Mucosa of stomach (tissue), 1 donor: ENCODE results near the gene UBQLNL.

Experiments used
- H3K27me3 ChIP-seq: one replicate; pipeline ENCODE4 v1.7.0; 2013; ENCODE audit warnings: mild to moderate bottlenecking, low read length; ENCODE audit not compliant: control insufficient read depth, insufficient read depth
- H3K36me3 ChIP-seq: one replicate; pipeline ENCODE4 v1.7.0; 2013; ENCODE audit warnings: low read length; ENCODE audit not compliant: control insufficient read depth, insufficient read depth
- H3K4me1 ChIP-seq: one replicate; pipeline ENCODE4 v1.7.0; 2013; ENCODE audit warnings: mild to moderate bottlenecking, low read length; ENCODE audit not compliant: control insufficient read depth, insufficient read depth
- H3K4me3 ChIP-seq: one replicate; pipeline ENCODE4 v1.7.0; 2013; ENCODE audit warnings: low read length
- H3K9ac ChIP-seq: one replicate; pipeline ENCODE4 v1.7.0; 2013; ENCODE audit warnings: mild to moderate bottlenecking, low read length, moderate library complexity
- H3K9me3 ChIP-seq: one replicate; pipeline ENCODE4 v1.7.0; 2013; ENCODE audit warnings: mild to moderate bottlenecking, low read length, moderate library complexity; ENCODE audit not compliant: control insufficient read depth
- donor health status: Pancreatic carcinoma.

The UBQLNL gene

DNA sequence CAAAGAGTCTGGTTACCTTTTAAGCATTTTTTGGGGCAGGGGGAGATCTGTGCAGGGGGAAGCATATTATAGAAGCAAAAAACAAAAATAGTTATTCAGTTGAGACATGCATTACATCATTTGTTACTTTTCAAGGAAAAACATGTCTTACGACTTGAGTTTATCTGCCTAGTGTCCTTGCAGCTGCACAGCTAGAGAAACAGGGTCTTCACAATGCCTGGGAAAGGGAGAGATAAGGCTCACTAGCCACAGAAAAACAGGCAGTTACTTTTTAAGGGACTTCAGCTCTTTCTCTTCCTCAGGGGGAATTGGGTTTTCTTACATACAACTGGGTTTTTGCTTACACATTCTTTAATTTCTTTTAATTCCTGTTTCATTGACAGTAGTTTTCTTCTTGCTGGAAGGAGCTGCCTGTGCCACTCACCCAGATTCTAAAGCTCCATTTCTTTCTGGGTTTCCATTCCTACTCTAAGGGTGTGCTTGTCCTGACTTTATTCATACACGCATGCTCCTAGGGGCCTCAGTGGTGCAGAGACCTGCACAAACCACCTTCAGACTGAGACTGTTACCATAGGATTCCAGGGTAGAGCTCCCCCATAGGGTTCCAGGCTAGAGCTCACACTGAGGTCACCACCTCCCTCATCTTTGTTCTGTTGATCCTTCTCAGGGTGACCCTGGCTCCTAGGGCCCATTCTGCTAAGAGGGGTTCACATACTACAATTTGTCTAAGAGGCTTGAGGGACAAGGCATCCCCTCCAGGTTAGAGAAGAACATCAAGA, 14.7 kb upstream of the UBQLNL start:
- Histone ChIP-seq H3K4me3 (no peak overlapping the region), H3K27me3 (no peaks in the 10 kb centered on the region), H3K9me3 (no peaks in the 10 kb centered on the region), H3K9ac (no peak overlapping the region), H3K36me3 (no peaks in the 10 kb centered on the region), H3K4me1 (no peaks in the 10 kb centered on the region)

- no peak overlapping the region for H3K9ac ChIP-seq
- no peak overlapping the region for H3K4me3 ChIP-seq
- no peaks in the 10 kb centered on the region for H3K9me3 ChIP-seq
- no peaks in the 10 kb centered on the region for H3K4me1 ChIP-seq
- H3K36me3 ChIP-seq: no peaks in the 10 kb centered on the region
- H3K27me3 ChIP-seq: no peaks in the 10 kb centered on the region
Observed at GRCh38 chr11:5528495-5528894, 12.0 kb upstream of the UBQLNL start.

GRCh38 chr11:5527716-5528115, 11.2 kb upstream of the UBQLNL start:
- no peak overlapping the region for H3K4me3 ChIP-seq
- H3K27me3 ChIP-seq: no peaks in the 10 kb centered on the region
- H3K4me1 ChIP-seq: no peaks in the 10 kb centered on the region
- no peaks in the 10 kb centered on the region for H3K9me3 ChIP-seq
- no peak overlapping the region for H3K9ac ChIP-seq
- no peaks in the 10 kb centered on the region for H3K36me3 ChIP-seq

DNA sequence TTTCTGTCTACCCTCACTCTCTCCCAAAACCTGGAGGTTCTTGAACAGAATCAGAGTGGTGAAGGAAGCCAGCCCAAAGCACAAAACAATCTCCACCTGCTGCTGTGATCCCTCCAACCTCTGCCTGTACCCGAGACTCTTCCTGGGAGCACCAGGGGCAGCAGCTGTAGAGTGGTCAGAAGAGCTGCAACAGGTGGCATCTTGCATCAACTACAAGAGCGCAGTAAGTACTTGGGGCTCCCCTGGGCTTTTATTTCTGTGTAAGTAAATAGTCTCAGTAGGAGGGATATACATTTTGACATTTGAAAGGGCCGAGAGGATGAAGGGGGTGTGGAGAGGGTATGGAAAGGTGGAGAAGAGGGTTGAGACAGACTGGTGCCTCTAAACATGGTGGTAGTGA, 8.3 kb upstream of the UBQLNL start:
- Histone ChIP-seq H3K4me1 (no peaks in the 10 kb centered on the region), H3K36me3 (no peaks in the 10 kb centered on the region), H3K4me3 (no peak overlapping the region), H3K27me3 (no peaks in the 10 kb centered on the region), H3K9ac (no peak overlapping the region), H3K9me3 (no peaks in the 10 kb centered on the region)

DNA sequence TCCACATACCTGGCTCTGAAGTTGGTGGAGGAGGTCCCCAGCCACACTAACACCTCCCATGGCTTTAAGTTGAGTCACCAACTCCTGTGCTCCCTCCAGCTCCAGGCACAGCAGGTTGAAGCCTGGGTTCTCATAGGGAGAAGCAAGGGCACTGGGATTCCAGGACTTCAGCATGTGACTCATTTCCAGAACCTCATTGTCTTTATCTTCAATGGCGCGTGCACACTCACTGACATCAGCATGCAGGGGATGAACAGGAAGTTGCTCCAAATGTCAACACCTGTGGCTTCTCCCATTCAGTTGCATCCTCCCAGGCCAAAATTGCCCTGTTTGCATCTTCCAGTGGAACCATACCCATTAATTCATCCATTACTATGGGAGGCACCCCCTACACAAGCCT, 5.8 kb upstream of the UBQLNL start:
- Histone ChIP-seq H3K9me3 (no peaks in the 10 kb centered on the region), H3K9ac (no peak overlapping the region), H3K4me3 (no peak overlapping the region), H3K27me3 (no peaks in the 10 kb centered on the region), H3K36me3 (no peaks in the 10 kb centered on the region), H3K4me1 (no peaks in the 10 kb centered on the region)

DNA sequence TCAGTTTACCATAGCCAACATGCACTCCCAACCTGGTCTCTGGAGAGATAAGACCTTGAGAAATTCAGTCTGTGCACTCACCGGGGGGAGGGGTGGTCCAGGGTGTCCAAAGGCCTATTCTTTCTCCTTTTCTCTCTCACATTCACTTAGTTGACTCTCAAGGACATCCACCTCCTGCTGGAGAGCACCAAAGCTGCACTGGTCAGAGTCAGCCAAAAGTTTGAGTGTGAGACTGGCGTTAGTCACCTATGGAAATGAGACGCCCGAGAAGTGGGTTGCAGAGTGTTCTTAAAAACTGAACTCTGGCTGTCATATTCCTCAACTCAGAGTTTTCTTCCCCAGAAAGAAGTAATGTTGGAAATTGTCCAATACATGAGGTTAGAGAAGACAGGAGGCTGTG, 5.0 kb upstream of the UBQLNL start:
- Histone ChIP-seq H3K27me3 (no peaks in the 10 kb centered on the region), H3K9ac (no peak overlapping the region), H3K4me1 (no peaks in the 10 kb centered on the region), H3K4me3 (no peak overlapping the region), H3K36me3 (no peaks in the 10 kb centered on the region), H3K9me3 (no peaks in the 10 kb centered on the region)

GRCh38 chr11:5514841-5515240, 1.7 kb downstream of the UBQLNL start:
- no peaks in the 10 kb centered on the region for H3K36me3 ChIP-seq
- H3K4me3 ChIP-seq: no peak overlapping the region
- H3K27me3 ChIP-seq: no peaks in the 10 kb centered on the region
- H3K9ac ChIP-seq: no peak overlapping the region
- H3K4me1 ChIP-seq: no peaks in the 10 kb centered on the region
- no peaks in the 10 kb centered on the region for H3K9me3 ChIP-seq

GRCh38 chr11:5509803-5510202, 6.7 kb downstream of the UBQLNL start, which contains the start of gene UBQLN3:
Gene UBQLN3, minus strand, starts transcription at chr11:5509957. Its CDS starts 399 bp downstream, at chr11:5509558.
- no peaks in the 10 kb centered on the region for H3K36me3 ChIP-seq
- no peak within 1 kb of the TSS for H3K4me3 ChIP-seq
- no peaks in the 10 kb centered on the region for H3K27me3 ChIP-seq
- no peaks in the 10 kb centered on the region for H3K9me3 ChIP-seq
- H3K9ac ChIP-seq: no peak within 1 kb of the TSS
- no peaks in the 10 kb centered on the region for H3K4me1 ChIP-seq

- H3K27me3 ChIP-seq: no peaks in the 10 kb centered on the region
- no peaks in the 10 kb centered on the region for H3K9me3 ChIP-seq
- no peak overlapping the region for H3K4me3 ChIP-seq
- H3K4me1 ChIP-seq: no peaks in the 10 kb centered on the region
- H3K36me3 ChIP-seq: no peaks in the 10 kb centered on the region
- no peak overlapping the region for H3K9ac ChIP-seq
Observed at GRCh38 chr11:5508605-5509004, 7.9 kb downstream of the UBQLNL start.

- Histone ChIP-seq H3K9ac (no peak overlapping the region), H3K36me3 (no peaks in the 10 kb centered on the region), H3K4me3 (no peak overlapping the region), H3K9me3 (no peaks in the 10 kb centered on the region), H3K4me1 (no peaks in the 10 kb centered on the region), H3K27me3 (no peaks in the 10 kb centered on the region)
Observed at GRCh38 chr11:5507933-5508305, 8.6 kb downstream of the UBQLNL start.

- Histone ChIP-seq H3K36me3 (no peaks in the 10 kb centered on the region), H3K27me3 (no peaks in the 10 kb centered on the region), H3K4me3 (no peak overlapping the region), H3K9me3 (no peaks in the 10 kb centered on the region), H3K4me1 (no peaks in the 10 kb centered on the region), H3K9ac (no peak overlapping the region)
Observed at GRCh38 chr11:5507177-5507932, 9.1 kb downstream of the UBQLNL start.

DNA sequence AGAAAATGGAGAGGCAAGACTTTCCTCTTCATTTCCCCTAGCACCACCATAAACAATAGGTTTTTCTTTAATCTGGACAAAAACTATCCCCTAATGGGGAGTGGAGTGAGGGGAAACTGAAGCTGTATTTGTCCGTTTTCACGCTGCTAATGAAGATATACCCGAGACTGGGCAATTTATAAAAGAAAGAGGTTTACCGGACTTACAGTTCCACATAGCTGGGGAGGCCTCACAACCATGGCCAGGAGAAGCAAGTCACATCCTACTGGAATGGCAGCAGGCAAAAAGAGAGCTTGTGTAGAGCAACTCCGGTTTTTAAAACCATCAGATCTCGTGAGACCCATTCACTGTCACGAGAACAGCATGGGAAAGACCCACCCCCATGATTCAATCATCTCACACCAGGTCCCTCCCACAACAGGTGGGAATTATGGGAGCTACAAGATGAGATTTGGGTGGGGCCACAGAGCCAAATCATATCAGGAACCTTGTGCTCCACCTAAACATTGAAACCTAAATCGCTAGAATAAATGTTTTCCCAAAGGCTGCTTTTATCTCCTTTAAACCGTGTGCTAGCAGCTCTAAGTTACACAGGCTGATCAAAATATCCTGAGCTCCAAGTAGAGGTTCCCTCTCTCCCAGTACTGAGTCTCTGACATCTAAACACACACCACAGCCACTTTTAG, 11.0 kb downstream of the UBQLNL start:
- H3K27me3 ChIP-seq: no peaks in the 10 kb centered on the region
- H3K4me1 ChIP-seq: no peaks in the 10 kb centered on the region
- no peak overlapping the region for H3K4me3 ChIP-seq
- H3K9me3 ChIP-seq: no peaks in the 10 kb centered on the region
- H3K9ac ChIP-seq: no peak overlapping the region
- H3K36me3 ChIP-seq: no peaks in the 10 kb centered on the region
